ENCODE data around the gene CD82.
A peak's percentile ranks its signal among the peaks of the same experiment; 100 is the strongest.

Gene CD82

GRCh38 chr11:44533921-44534711 is 31.3 kb upstream of the CD82 start:
- Histone ChIP-seq H3K9me3 (no peaks in the 10 kb centered on the region), H3K4me3 (no peak overlapping the region), H3K27ac (no peak overlapping the region), H3K36me3 (no peaks in the 10 kb centered on the region), H3K27me3 (peaks cover 0 to 36% of the 10 kb centered on the region in 2 donors), H3K4me1 (peaks cover 0 to 6% (median 1%) of the 10 kb centered on the region in 4 donors)
- intact Hi-C loops (cut with DNase I; ENCODE audit: low total_unique reads), result no loop called here
- TF ChIP-seq, protein P1, sequence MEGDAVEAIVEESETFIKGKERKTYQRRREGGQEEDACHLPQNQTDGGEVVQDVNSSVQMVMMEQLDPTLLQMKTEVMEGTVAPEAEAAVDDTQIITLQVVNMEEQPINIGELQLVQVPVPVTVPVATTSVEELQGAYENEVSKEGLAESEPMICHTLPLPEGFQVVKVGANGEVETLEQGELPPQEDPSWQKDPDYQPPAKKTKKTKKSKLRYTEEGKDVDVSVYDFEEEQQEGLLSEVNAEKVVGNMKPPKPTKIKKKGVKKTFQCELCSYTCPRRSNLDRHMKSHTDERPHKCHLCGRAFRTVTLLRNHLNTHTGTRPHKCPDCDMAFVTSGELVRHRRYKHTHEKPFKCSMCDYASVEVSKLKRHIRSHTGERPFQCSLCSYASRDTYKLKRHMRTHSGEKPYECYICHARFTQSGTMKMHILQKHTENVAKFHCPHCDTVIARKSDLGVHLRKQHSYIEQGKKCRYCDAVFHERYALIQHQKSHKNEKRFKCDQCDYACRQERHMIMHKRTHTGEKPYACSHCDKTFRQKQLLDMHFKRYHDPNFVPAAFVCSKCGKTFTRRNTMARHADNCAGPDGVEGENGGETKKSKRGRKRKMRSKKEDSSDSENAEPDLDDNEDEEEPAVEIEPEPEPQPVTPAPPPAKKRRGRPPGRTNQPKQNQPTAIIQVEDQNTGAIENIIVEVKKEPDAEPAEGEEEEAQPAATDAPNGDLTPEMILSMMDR (IDR thresholded peaks at IDR 0.05), result no peak
- DNase-seq, result no peak

GRCh38 chr11:44535191-44535980 is 30.1 kb upstream of the CD82 start:
- Histone ChIP-seq H3K27me3 (peaks cover 0 to 36% of the 10 kb centered on the region in 2 donors), H3K4me1 (peaks cover 0 to 6% (median 1%) of the 10 kb centered on the region in 4 donors), H3K4me3 (no peak overlapping the region), H3K27ac (no peak overlapping the region), H3K9me3 (no peaks in the 10 kb centered on the region), H3K36me3 (no peaks in the 10 kb centered on the region)
- no peak for DNase-seq
- TF ChIP-seq, protein P1 (IDR thresholded peaks at IDR 0.05), result no peak
- intact Hi-C loops (cut with DNase I; ENCODE audit: low total_unique reads), result no loop called here

GRCh38 chr11:44536788-44537516 is 28.5 kb upstream of the CD82 start:
- TF ChIP-seq, protein P1 (IDR thresholded peaks at IDR 0.05), result no peak
- intact Hi-C loops (cut with DNase I; ENCODE audit: low total_unique reads), result loop anchor here (2.0 kb wide), 1 partner anchor 250 kb away; no protein-coding TSS in a partner anchor
- Histone ChIP-seq H3K36me3 (no peaks in the 10 kb centered on the region), H3K9me3 (no peaks in the 10 kb centered on the region), H3K4me1 (peaks cover 0 to 6% (median 1%) of the 10 kb centered on the region in 4 donors), H3K27me3 (peaks cover 0 to 32% of the 10 kb centered on the region in 2 donors), H3K4me3 (no peak overlapping the region), H3K27ac (no peak overlapping the region)
- no peak for DNase-seq

- H3K4me1 ChIP-seq, result peaks cover 0 to 6% (median 1%) of the 10 kb centered on the region in 4 donors
- no peaks in the 10 kb centered on the region for H3K9me3 ChIP-seq
- H3K27me3 ChIP-seq, result peaks cover 0 to 26% of the 10 kb centered on the region in 2 donors
- intact Hi-C loops (cut with DNase I; ENCODE audit: low total_unique reads), result loop anchor here (2.0 kb wide), 1 partner anchor 251 kb away; no protein-coding TSS in a partner anchor
- TF ChIP-seq, protein P1 (IDR thresholded peaks at IDR 0.05), result no peak
- no peaks in the 10 kb centered on the region for H3K36me3 ChIP-seq
- no peak overlapping the region for H3K4me3 ChIP-seq
- no peak for DNase-seq
- H3K27ac ChIP-seq, result no peak overlapping the region
Measured at GRCh38 chr11:44537679-44538078, 27.8 kb upstream of the CD82 start.

DNA sequence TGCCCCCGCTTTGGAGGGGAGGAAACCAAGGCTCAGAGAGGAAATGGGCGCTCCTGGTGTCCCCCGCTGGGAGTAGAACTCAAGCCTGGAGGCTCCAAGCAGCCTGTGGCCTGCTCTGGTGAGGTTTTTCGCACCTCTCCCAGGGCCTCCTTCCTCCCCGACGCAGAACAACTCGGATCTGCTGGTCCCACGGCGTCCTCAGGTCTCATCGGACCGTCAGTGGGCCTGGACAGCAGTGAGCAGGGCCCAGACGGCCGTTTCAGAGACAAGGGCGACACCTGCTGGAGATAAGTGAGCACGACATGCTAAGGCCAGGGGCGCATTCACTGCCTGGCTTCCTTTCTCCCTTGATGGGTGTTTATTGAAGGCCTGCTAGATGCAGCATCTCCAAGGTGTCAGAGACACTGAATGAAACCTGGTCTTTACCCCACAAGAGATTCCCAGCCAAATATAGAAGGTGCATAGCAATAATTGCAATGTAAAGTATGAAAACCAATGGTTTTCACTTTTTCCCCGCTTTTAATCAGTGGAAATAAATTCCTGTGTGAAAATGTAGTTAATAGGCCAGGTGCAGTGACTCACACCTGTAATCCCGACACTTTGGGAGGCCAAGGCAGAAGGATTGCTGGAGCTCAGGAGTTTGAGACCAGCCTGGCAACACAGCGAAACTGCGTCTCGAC is 26.9 kb upstream of the CD82 start:
- Histone ChIP-seq H3K36me3 (no peaks in the 10 kb centered on the region), H3K4me1 (peaks cover 0 to 6% (median 1%) of the 10 kb centered on the region in 4 donors), H3K4me3 (no peak overlapping the region), H3K27me3 (peaks cover 0 to 26% of the 10 kb centered on the region in 2 donors), H3K9me3 (no peaks in the 10 kb centered on the region), H3K27ac (no peak overlapping the region)
- TF ChIP-seq, protein P1 (IDR thresholded peaks at IDR 0.05), result peak; percentile 91 to 97
- peak; percentile 63 to 79 for DNase-seq
- intact Hi-C loops (cut with DNase I; ENCODE audit: low total_unique reads), result no loop called here
